IMR-90 (cell line): ENCODE measurements around the gene SLC25A21.

Experiments
- CHD1 ChIP-seq: IDR thresholded peaks from 2 replicates; pipeline ENCODE4 v1.6.1; 2012; ENCODE audit warnings: low read depth, low read length, improper control_type of control experiment
- CTCF ChIP-seq: conservative IDR thresholded peaks from 2 replicates; pipeline ENCODE4 v1.5.1; 2012; ENCODE audit warnings: mild to moderate bottlenecking, low read depth, low read length, improper control_type of control experiment
- FOS ChIP-seq: fragments of 150-350 bp; IDR thresholded peaks from 2 replicates; pipeline ENCODE4 v1.6.1; 2016; ENCODE audit warnings: low read depth, low read length
- MAZ ChIP-seq: IDR thresholded peaks from 2 replicates; pipeline ENCODE4 v1.6.1; 2012; ENCODE audit warnings: low read depth, mild to moderate bottlenecking, low read length, improper control_type of control experiment, moderate library complexity, borderline replicate concordance
- POLR2A ChIP-seq: IDR thresholded peaks from 2 replicates; pipeline ENCODE4 v1.6.1; 2012; ENCODE audit warnings: mild to moderate bottlenecking, low read depth, low read length
- RAD21 ChIP-seq: IDR thresholded peaks from 2 replicates; pipeline ENCODE4 v1.6.1; 2012; ENCODE audit warnings: low read length, improper control_type of control experiment
- RFX5 ChIP-seq: IDR thresholded peaks from 2 replicates; pipeline ENCODE4 v1.8.0; 2012; ENCODE audit warnings: low read depth, mild to moderate bottlenecking, low read length, moderate library complexity
- SMC3 ChIP-seq: fragments of 150-350 bp; IDR thresholded peaks from 2 replicates; pipeline ENCODE4 v1.6.1; 2016; ENCODE audit warnings: low read depth, mild to moderate bottlenecking, antibody characterized with exemption, low read length, moderate library complexity

DNA sequence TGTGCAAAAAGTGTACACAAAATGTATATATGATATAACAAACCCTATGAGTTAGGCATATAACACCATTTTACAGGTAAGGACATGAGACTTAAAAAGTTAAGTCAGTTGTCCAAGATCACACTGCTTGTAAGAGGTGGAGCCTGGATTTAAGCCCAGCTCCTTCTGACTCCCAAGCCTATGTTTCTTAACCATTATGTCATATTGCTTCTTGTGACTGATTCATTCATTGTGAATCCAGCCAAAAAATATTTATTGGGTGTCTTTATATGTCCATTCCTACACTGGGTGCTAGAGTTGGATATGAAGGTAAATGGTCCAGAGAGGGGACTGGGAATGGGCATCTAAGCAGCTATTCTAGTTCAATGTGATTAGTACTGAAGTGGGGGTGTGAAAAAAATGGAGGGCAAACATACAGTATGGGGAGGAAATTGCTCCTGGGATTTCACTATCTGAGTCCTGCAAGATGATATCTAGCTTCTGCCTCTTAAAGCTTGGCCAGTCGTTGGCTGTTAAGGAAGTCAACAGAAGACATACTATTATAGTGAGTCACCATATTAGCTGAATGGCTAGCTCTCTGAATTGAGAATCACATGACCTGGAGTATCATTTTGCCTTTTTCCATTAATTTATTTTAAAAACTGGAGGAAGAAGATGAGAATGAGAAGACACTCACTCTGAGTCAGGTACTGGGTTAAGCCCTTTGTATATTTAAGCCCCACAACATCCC lies 481.9 kb downstream of the SLC25A21 start:
- TF ChIP-seq CTCF (no peak), POLR2A (no peak), SMC3 (no peak), FOS (no peak), MAZ (no peak), RFX5 (no peak), CHD1 (no peak), RAD21 (no peak)
